Suppressor macrophage treated with lipopolysaccharide for 4 hours (primary cell): ENCODE results near the gene CYP27B1.
"Not testable (repeated sequence)": the region's sequence is repeated elsewhere in the genome, so short reads cannot be mapped to it uniquely, and the experiment has no call there.

ENCODE experiments used
- DNase-seq: peaks from one replicate; pipeline ENCODE4 v3.0.0-alpha.2; 2020

CYP27B1 gene

GRCh38 chr12:57782608-57783465 lies 16.0 kb upstream of the CYP27B1 start, which contains the start of gene TSFM:
Gene TSFM (plus strand): TSS chr12:57782787. CDS start chr12:57782802, 15 bp downstream.
- DNase-seq: peak; percentile 98

- DNase-seq: no peak
These were observed 15.3 kb upstream of the CYP27B1 start for GRCh38 chr12:57782243-57782607.

GRCh38 chr12:57781801-57782200 lies 14.9 kb upstream of the CYP27B1 start:
- no peak for DNase-seq

GRCh38 chr12:57781244-57781643 lies 14.4 kb upstream of the CYP27B1 start:
- DNase-seq: no peak

GRCh38 chr12:57780284-57780897 lies 13.5 kb upstream of the CYP27B1 start:
- no peak for DNase-seq

- no peak for DNase-seq
These were observed 12.9 kb upstream of the CYP27B1 start for GRCh38 chr12:57779736-57780135.

- DNase-seq: no peak
These were observed 11.0 kb upstream of the CYP27B1 start for GRCh38 chr12:57777911-57778310.

- no peak for DNase-seq
These were observed 10.5 kb upstream of the CYP27B1 start for GRCh38 chr12:57777367-57777766.

- no peak for DNase-seq
These were observed 9.3 kb upstream of the CYP27B1 start for GRCh38 chr12:57776247-57776587.

- peak; percentile 63 for DNase-seq
These were observed 8.8 kb upstream of the CYP27B1 start for GRCh38 chr12:57775563-57776246.

GRCh38 chr12:57775044-57775443 lies 8.2 kb upstream of the CYP27B1 start:
- DNase-seq: no peak

- DNase-seq: not testable (repeated sequence)
These were observed 7.8 kb upstream of the CYP27B1 start for GRCh38 chr12:57774634-57775033.

GRCh38 chr12:57772429-57773322 lies 5.8 kb upstream of the CYP27B1 start, which contains the start of gene EEF1AKMT3:
Gene EEF1AKMT3 (plus strand): TSS chr12:57772614. CDS start chr12:57772725, 111 bp downstream.
- DNase-seq: peak; percentile 82

GRCh38 chr12:57771873-57772428 lies 5.1 kb upstream of the CYP27B1 start, which contains the start of gene METTL1:
Gene METTL1 (minus strand): TSS chr12:57772105. CDS start chr12:57772083, 22 bp downstream.
- peak; percentile 97 for DNase-seq

GRCh38 chr12:57771236-57771872 lies 4.5 kb upstream of the CYP27B1 start:
- DNase-seq: peak; percentile 97

- no peak for DNase-seq
These were observed 3.9 kb upstream of the CYP27B1 start for GRCh38 chr12:57770734-57771133.

- no peak for DNase-seq
These were observed 2.7 kb upstream of the CYP27B1 start for GRCh38 chr12:57769594-57769993.

- DNase-seq: no peak
These were observed 998 bp upstream of the CYP27B1 start for GRCh38 chr12:57767876-57768275.

GRCh38 chr12:57767305-57767698 lies 424 bp upstream of the CYP27B1 start:
- DNase-seq: no peak

- DNase-seq: peak; percentile 42
These were observed 997 bp downstream of the CYP27B1 start for GRCh38 chr12:57765698-57766463.
